ENCODE data around the gene DPEP3.

Gene DPEP3

DNA sequence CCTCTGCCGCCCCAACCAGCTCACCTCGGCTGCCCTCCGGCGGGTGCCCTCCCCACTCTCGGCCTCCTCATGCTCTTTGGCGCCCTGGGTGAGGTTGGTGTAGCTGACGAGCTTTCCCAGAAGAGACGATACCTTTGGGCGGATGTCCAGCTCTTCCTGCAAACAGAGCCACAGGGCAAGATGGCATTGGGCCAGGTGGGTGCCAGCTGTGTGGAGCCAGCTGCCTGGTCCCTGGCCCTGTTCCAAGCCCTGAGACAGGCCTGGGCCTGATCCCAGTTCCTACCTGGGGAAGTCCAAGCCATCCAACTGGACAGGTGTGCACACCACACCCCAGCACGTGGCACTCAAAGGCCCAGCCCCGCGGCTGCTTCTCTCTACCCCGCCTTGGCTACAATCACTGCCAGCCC lies 18.7 kb downstream of the DPEP3 start:
- in situ Hi-C loops (cut with MboI; ENCODE audit: low sequenced_read_pairs, unreplicated experiment): no loop called here
- no peak for TF ChIP-seq CTCF (IDR thresholded peaks at IDR 0.05; ENCODE audit: borderline replicate concordance, control extremely low read depth, extremely low read depth, insufficient read depth, missing control alignments)
- no peak for DNase-seq (ENCODE audit: low spot score)

GRCh38 chr16:67959536-67960329 lies 20.6 kb downstream of the DPEP3 start:
- no peak for TF ChIP-seq CTCF (IDR thresholded peaks at IDR 0.05; ENCODE audit: borderline replicate concordance, control extremely low read depth, extremely low read depth, insufficient read depth, missing control alignments)
- in situ Hi-C loops (cut with MboI; ENCODE audit: low sequenced_read_pairs, unreplicated experiment): no loop called here
- DNase-seq (ENCODE audit: low spot score): no peak

DNA sequence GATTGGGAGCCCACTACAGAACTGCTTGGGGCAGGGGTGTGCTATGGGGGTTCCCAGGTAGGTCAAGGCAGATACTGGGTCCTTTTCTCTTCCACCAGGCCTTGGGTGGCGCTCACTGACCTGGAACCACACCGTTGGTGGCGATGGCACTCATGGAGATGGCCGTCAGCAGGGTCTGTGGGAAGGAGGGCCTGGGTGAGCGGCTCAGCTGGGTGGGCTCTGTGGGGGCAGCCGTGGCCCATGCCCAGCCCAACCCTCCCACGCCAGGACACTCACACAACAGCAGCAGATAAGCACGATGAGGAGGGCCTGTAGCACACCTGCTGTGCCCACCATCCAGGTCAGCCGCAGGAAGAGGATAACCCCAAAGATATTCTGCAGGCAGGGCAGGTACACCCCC lies 22.7 kb downstream of the DPEP3 start:
- in situ Hi-C loops (cut with MboI; ENCODE audit: low sequenced_read_pairs, unreplicated experiment): no loop called here
- DNase-seq (ENCODE audit: low spot score): no peak
- TF ChIP-seq CTCF (IDR thresholded peaks at IDR 0.05; ENCODE audit: borderline replicate concordance, control extremely low read depth, extremely low read depth, insufficient read depth, missing control alignments): no peak

DNA sequence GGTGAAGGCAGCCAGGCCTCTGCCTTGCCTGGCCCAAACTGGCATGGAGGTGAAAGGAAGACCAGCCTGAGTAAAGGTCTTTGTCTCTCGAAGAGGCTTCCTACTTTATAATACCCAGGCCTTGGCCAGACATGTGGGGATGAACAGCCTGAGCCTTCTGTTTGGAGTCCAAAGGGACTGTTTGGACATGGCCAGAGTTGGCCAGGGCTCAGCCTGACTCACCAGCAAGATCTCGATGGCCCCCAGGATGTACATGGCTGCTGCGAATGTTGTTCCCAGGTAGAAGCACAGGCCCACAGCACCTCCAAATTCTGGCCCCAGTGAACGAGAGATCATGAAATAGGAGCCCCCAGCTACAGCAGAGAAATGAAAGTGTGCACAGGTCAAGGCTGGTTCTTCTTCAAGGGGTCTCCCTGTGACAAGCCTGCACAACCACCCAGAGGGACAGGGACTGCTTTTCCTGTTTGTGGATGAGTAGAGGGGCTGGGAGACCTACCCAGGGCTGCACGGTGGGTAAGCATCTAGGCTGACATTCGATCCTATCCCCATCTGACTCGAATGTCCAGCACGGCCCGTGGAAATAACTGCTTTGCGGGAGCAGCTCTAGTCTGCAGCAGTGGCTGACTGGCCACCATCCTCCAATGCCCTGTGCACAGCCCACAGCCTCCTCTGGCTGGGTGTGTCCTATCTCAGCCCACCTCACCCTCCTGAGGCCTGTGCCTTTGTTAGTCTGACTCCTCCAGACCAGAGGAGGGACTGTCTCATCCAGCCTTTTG lies 25.7 kb downstream of the DPEP3 start:
- in situ Hi-C loops (cut with MboI; ENCODE audit: low sequenced_read_pairs, unreplicated experiment): no loop called here
- no peak for DNase-seq (ENCODE audit: low spot score)
- no peak for TF ChIP-seq CTCF (IDR thresholded peaks at IDR 0.05; ENCODE audit: borderline replicate concordance, control extremely low read depth, extremely low read depth, insufficient read depth, missing control alignments)

- TF ChIP-seq CTCF (IDR thresholded peaks at IDR 0.05; ENCODE audit: borderline replicate concordance, control extremely low read depth, extremely low read depth, insufficient read depth, missing control alignments): no peak
- DNase-seq (ENCODE audit: low spot score): no peak
- in situ Hi-C loops (cut with MboI; ENCODE audit: low sequenced_read_pairs, unreplicated experiment): no loop called here
These were observed 26.5 kb downstream of the DPEP3 start for GRCh38 chr16:67953641-67954375.

DNA sequence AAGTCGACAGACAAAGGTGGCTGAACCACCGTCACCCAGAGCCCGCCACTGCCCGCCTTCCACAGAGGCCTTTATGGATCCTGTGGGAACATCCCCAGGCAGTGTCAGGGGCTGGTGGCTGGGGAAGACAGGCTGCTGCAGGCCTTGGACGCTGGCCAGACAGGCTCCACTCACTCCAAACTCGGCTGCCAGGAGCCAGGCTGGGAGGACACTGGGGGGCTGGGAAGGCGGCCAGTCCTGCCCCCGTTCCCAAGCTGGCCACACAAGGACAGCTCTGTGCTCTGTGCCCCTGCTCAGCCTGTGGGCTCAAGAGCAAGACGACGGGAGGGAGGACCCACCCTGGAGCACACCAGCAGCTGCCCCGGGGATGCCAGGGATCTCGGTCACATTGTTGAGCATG lies 28.8 kb downstream of the DPEP3 start:
- no peak for TF ChIP-seq CTCF (IDR thresholded peaks at IDR 0.05; ENCODE audit: borderline replicate concordance, control extremely low read depth, extremely low read depth, insufficient read depth, missing control alignments)
- DNase-seq (ENCODE audit: low spot score): no peak
- in situ Hi-C loops (cut with MboI; ENCODE audit: low sequenced_read_pairs, unreplicated experiment): no loop called here

Data from GM13976 (cell line).